Ovary (tissue), 3 donors: Measurements from ENCODE around the gene BST1.

Experiments
- CTCF ChIP-seq, 3 donors: fragments of 450-650 bp in 2 of 3; fragments of 200-600 bp in 1 of 3; IDR thresholded peaks; one replicate each; pipeline versions ENCODE4 v1.5.1 to v1.8.0; 2016 to 2022; ENCODE audit warnings: antibody characterized with exemption in 3 of 3, mild to moderate bottlenecking in 1 of 3
- POLR2A ChIP-seq: fragments of 450-650 bp; IDR thresholded peaks from one replicate; pipeline ENCODE4 v1.6.1; 2017; ENCODE audit warnings: antibody characterized with exemption, mild to moderate bottlenecking, moderate library complexity
- donor health status: DM: no; HTN: no; CAD: no.

GRCh38 chr4:15658781-15659180 lies 44.1 kb upstream of the BST1 start:
- no peak for TF ChIP-seq CTCF (IDR thresholded peaks at IDR 0.05)
- no peak for TF ChIP-seq POLR2A
